VCaP (cell line): ENCODE measurements around the gene PLCB4.

Source experiments
- H3K27ac ChIP-seq: fragments of 450-650 bp; 2 replicates; pipeline ENCODE4 v1.5.1; 2017
- TF ChIP-seq, protein P1 (sequence below): fragments of 450-650 bp; conservative IDR thresholded peaks from 2 replicates; pipeline ENCODE4 v1.5.1; 2017; ENCODE audit warnings: mild to moderate bottlenecking, moderate library complexity

PLCB4 gene

DNA sequence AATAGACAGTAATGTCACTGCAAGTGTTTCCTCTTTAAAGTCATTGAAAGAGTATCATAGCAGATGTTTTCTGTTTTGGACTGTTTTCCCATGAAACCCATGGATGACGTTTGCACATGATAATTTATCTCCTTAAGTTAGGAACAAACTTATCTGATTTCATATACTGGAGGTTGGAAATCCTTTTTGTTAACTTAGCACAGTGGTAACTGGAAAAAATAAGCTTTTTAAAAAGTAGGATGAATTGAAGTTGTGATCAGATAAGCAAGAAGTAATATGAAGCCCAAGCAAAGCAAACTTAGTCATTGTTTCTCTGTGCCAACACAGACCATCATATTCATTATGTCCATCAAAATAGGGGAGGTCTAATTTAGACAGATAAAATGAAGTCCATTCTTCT, 61.6 kb downstream of the PLCB4 start:
- H3K27ac ChIP-seq, result no peak overlapping the region
- TF ChIP-seq, protein P1, sequence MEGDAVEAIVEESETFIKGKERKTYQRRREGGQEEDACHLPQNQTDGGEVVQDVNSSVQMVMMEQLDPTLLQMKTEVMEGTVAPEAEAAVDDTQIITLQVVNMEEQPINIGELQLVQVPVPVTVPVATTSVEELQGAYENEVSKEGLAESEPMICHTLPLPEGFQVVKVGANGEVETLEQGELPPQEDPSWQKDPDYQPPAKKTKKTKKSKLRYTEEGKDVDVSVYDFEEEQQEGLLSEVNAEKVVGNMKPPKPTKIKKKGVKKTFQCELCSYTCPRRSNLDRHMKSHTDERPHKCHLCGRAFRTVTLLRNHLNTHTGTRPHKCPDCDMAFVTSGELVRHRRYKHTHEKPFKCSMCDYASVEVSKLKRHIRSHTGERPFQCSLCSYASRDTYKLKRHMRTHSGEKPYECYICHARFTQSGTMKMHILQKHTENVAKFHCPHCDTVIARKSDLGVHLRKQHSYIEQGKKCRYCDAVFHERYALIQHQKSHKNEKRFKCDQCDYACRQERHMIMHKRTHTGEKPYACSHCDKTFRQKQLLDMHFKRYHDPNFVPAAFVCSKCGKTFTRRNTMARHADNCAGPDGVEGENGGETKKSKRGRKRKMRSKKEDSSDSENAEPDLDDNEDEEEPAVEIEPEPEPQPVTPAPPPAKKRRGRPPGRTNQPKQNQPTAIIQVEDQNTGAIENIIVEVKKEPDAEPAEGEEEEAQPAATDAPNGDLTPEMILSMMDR, result no peak

DNA sequence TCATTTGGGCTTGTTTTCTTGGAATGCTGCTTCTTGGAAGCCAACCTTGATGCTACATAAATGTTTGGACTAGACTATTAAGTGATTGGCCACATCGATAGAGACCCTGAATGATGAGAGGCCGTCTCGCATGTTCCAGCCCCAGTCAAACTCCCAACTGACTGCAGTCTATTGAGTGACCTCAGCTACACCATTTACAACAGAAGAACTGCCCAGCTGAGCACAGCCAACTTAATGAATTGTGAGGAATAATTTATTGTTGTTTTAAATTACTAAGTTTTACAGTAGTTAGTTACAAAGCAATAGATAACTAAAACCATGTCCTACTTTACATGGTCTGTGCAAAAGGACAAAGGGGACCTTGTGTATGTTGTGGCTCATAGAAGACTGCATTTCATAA, 63.0 kb downstream of the PLCB4 start:
- TF ChIP-seq, protein P1, result no peak
- H3K27ac ChIP-seq, result no peak overlapping the region

DNA sequence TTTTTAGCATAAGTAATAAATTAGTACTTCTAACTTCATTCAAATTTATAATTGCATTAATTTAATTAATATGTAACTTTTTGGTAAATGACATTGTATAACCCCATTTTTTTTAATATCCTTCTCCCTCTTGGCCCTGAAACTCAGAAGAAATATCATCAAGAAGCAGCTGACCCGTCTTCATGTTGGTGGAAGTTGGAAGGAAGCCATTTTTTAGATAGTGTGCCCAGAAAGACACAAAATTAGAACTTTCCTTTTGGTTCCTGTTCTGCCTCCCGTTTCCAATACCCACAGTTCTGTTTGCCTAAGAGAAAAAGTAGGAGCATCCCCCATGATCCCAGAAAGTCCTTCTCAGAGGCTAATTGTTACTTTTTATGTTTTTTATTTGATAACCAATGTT, 65.5 kb downstream of the PLCB4 start:
- TF ChIP-seq, protein P1, result no peak
- H3K27ac ChIP-seq, result no peak overlapping the region

DNA sequence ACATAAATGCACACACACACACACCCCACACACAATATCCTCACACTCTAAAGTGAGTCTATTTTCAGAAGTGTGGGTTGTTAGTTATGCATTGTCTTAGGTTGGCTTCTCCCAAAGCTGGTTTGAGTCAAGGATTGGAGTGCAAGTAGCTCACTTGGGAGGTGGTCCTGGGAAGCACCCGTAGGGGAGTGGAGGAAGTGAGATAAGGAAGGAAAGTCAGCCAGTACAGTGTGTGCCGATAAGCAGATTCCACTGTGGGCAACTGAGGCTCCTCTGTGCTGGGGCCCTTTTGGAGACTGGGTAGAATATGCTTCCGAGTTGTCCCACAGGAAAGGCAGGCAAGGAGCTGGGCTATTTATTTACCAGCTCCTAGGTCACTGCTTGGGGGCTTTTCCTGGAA, 67.2 kb downstream of the PLCB4 start:
- TF ChIP-seq, protein P1, result no peak
- H3K27ac ChIP-seq, result no peak overlapping the region

DNA sequence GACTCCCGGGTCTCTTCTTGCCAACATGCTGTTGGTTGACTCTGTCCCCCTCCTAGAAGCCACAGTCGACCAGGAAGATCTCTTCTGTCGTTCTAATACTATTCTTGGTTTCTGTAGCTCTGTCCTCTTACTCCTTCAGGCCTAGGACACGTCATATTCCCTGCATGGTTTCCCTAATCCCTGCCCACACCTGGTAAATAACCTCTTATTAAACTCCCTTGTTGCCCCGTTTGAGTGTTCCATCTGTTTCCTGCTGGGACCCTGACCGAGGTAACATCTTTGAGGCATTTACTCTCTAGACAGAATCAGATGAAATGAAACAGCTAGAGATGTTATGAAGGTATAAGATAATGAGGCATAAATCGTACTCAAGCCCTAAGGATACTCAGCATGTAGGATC, 68.1 kb downstream of the PLCB4 start:
- TF ChIP-seq, protein P1, result no peak
- no peak overlapping the region for H3K27ac ChIP-seq

DNA sequence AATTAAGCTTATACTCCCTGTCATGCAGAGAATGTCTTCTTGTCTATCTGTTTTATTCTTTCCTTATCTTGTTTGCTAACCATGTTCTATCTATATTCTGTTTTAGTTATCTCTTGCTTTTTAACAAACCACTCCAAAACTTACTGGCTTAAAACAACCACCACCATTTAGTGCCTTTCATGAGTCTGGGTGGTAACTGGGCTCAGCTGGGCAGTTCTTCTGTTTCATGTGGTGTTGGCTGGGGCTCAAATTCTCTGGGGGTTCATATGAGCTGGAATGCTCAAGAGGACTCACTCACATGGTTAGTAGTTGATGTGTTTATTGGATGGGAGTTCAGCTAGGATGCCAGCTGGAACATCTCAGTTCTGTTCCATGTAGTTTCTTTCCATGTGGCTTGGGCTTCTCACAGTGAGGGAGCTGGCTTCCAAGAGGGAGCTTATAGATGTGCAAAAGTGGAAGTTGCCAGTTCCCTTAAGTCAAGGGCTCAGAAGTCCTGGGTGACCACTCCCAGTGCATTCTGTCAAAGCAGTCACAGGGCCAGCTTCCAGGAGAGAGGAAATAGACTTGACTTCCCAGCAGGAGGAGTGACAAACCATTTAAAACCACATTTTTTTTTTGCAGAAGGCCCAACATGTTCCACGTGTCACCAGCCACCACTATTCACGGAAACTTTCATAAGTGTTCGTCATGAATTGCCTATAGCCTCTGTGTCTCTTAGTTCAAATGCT, 70.4 kb downstream of the PLCB4 start:
- TF ChIP-seq, protein P1, result no peak
- H3K27ac ChIP-seq, result no peak overlapping the region

DNA sequence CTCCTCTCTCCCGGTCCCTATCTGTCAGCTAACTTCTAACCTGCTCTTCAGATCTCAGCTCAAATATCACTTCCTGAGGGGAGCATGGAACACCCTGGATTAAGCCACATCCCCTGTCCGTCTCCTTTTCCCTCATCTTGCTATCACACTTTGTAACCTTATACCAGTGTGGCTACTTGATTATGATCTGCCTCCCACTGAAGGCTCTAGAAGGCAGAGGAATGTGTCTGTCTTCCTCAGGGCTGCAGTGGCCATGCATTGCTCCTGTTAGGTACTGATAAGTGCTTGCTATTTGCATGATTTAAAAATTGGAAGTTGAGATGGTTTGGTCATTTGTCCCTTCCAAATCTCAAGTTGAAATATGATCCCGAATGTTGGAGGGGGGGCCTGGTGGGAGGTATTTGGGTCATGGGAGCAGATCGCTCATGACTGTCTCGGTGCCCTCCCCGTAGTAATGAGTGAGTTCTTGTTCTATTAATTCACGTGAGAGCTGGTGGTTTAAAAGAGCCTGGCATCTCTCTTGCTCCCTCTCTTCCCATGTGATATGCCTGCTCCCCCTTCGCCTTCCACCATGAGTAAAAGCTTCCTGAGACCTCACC, 71.4 kb downstream of the PLCB4 start:
- TF ChIP-seq, protein P1, result no peak
- no peak overlapping the region for H3K27ac ChIP-seq
